GM19452 (cell line): ENCODE measurements around the gene BICC1.

Source experiments
- ATAC-seq: cut with Tn5 transposase; IDR thresholded peaks from one replicate; pipeline ENCODE4 v1.9.1; 2021; ENCODE audit not compliant: unreplicated experiment

Gene BICC1

DNA sequence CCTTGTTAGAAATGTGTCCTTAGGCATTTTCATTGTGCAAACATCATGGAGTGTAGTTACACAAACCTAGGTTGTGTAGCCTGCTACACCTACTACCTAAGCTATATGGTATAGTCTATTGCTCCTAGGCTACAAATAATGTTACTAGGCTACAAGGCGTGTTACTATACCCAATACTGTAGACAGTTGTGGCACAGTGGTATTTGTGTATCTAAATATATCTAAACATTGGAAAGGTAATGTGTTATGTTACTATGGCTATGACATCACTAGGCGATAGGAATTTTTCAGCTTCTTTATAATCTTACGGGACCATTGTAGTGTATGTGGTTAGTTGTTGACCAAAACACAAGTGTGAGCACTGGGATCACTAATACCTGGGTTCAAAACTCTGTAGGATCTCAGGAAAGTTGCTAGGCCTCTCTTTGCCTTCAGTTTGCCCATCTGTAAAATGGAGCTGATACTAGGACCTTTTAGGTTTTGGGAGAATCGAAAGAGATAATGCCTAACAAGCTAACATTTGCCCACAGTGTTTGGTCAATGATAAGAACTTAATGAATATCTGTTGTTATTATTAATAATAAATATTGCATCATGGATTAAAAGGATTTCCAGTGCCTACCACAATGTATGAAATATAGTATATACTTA, 2.7 kb downstream of the BICC1 start:
- ATAC-seq = no peak

GRCh38 chr10:58516119-58516518, 3.4 kb downstream of the BICC1 start:
- no peak for ATAC-seq

DNA sequence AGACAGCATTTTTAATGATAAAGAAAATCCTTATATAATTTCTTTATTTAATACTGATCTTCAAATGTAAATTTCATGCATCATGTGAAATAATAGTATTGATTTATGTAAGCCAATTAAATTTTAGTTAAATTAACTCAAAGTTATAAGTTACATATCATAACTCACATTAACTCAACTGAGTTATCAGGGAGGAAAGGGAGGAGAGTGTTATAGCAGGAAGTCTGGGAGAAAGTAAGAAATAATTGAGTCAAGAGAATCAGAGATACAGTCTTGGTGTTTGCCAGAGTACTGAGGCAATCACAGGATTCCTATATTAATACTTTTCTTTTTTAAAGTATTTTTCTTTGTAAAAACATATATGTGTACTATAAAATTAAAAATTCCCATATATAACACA, 4.0 kb downstream of the BICC1 start:
- ATAC-seq = no peak

DNA sequence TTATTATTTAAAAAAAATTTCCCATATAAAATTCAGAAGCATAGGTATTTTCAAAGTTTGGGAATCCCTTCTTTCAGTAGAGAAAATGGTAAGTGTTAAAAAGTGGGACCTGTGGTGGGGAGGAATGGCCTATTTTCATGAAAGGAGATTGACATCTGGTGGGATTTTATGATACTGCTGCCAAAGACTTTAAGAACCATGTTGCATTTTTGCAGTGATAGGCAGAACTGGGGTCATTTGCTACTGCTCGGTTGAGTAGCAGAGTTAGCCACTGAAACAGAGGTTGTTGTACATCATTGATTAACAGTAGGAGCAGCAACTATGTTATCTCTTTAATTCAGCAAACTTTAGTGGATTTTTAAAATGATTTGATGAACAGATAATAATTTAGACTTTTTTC, 4.4 kb downstream of the BICC1 start:
- no peak for ATAC-seq

- ATAC-seq = no peak
Measured at GRCh38 chr10:58517491-58518355, 5.1 kb downstream of the BICC1 start.

GRCh38 chr10:58518775-58519174, 6.1 kb downstream of the BICC1 start:
- no peak for ATAC-seq

DNA sequence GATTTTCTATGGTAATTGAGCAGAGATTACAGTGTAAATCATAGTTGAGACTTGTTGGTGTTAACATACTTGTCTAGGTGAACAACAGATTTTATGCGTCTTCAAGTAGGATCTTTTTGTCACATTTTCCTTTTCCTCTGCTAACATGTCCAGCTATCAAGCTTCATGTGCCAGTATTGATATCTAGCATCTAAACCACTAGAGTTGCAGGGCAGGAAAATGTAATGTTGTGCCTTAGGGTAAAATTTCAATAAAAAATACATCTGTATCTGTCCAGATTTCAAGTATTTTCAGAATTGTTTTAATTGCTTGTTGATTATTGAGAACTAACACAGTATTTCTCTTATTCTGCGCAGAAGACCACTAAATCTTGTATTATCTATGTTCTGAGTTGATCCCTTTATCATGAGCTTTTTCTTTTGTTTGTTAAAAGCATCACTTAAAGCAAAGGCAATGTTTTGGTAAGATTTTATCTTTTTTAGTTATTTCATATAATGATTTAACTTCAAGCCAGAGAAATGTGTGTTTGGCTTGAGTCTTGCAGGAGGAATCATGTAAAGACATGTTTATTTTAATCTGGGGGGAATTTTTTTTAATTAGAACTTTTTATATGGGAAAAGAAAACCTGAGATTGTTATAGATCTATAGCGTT, 16.5 kb downstream of the BICC1 start:
- ATAC-seq = no peak

- ATAC-seq = peak; percentile 96
Measured at GRCh38 chr10:58531084-58531695, 18.5 kb downstream of the BICC1 start.

- ATAC-seq = no peak
Measured at GRCh38 chr10:58535311-58535710, 22.6 kb downstream of the BICC1 start.

- no peak for ATAC-seq
Measured at GRCh38 chr10:58543141-58543540, 30.5 kb downstream of the BICC1 start.

- no peak for ATAC-seq
Measured at GRCh38 chr10:58544135-58544534, 31.5 kb downstream of the BICC1 start.

DNA sequence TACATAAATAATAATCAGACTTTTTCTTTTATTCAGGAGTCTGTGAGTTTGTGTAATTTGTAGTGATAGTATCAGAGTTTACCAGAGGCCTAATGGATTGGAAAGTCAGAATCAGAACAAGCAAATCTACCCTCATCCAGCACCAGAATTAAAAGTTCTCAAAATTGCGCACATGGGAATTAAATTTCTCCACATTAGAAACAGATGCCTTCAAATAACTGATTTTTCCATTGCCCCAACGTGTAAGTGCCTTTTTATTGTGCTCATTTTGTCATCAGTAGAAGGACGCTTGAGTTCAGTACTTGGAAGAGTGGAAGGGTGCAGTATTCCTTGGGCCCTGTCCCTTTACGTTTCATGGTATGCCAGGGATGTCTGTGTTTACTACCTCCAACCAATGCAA, 32.8 kb downstream of the BICC1 start:
- no peak for ATAC-seq

- no peak for ATAC-seq
Measured at GRCh38 chr10:58546137-58546536, 33.5 kb downstream of the BICC1 start.

DNA sequence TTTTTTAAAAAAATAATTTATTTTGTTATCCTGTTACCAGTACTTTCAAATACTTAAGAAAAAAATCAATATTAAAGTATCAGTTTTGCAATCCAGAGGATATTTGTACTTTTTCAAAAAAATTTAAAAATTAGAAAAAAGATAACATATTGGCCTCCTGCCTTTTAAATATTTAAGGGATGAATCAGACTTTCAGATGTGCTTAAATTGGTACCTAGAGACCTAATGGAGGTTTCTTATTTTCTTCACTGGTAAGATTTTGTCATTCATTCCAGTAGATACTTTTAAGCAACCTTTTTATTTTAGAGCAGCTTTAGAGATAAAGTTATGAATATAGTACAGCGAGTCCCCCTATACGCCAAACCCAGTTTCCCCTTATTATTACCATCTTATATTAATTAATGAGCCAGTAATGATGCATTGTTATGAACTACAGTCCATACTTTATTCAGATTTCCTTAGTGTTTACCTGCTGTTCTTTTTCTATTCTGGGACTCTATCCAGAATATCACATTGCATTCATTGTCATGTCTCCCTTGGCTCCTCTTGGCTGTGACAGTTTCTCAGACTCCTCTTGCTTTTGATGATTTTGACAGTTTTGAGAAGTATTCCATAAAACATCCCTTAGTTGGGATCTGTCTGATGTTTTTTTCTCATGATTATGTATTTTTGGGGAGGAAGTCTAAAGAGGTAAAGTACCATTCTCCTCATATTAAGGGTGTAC, 34.2 kb downstream of the BICC1 start:
- no peak for ATAC-seq

GRCh38 chr10:58547963-58548362, 35.3 kb downstream of the BICC1 start:
- no peak for ATAC-seq

- no peak for ATAC-seq
Measured at GRCh38 chr10:58554316-58554715, 41.6 kb downstream of the BICC1 start.

GRCh38 chr10:58555170-58555929, 42.7 kb downstream of the BICC1 start:
- no peak for ATAC-seq

DNA sequence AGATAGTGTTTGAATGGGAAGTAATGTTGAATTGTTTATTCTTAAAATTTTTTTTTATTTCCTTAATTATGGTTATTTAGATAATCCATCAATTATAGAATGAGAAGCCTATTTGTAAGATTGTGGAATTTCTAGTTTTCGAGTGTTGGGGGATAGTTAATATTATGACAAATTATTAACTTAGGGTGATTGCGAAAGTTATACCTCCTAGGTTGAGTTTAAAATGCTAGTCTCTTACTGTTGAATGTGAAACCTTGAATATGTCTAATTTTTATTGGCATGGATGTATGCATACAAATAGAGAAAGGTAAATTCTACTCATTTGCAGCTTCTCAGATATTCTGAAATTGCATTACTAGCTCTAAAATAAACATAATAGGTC, 43.2 kb downstream of the BICC1 start:
- no peak for ATAC-seq

GRCh38 chr10:58556516-58557165, 44.0 kb downstream of the BICC1 start:
- ATAC-seq = no peak

GRCh38 chr10:58557714-58558113, 45.0 kb downstream of the BICC1 start:
- no peak for ATAC-seq
